ENCODE results near the gene PEX5L. TPM values are rescaled to one million over a fixed set of nuclear protein-coding genes. Genes with fewer than 3 reads are reported as not detected.
"Not testable (repeated sequence)": the region's sequence is repeated elsewhere in the genome, so short reads cannot be mapped to it uniquely, and the experiment has no call there.

The PEX5L gene
- total RNA-seq, 2 experiments from 2014 or later = not detected

DNA sequence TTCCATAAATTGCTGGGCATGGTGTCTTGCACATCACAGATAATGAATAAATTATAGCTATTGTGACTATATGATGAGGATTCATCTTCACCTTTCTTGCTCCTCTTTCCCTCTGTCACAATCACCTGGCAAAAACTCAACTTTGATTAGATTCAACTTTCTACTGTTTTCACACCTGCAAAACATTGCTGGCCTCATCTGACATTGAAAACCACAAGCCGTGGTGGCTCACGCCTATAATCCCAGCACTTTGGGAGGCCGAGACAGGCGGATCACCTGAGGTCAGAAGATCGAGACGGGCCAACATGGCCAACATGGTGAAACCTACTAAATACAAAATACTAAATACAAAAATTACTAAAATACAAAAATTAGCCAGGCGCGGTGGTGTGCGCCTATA lies 12.7 kb upstream of the PEX5L start:
- no peaks in the 10 kb centered on the region for H3K4me1 Mint-ChIP-seq
- POLR2A ChIA-PET = no interaction called here
- H3K4me3 Mint-ChIP-seq = no peak overlapping the region
- ATAC-seq (ENCODE audit: low read depth) (no peak), DNase-seq (no peak)
- no peaks in the 10 kb centered on the region for H3K9me3 Mint-ChIP-seq
- no peak overlapping the region for H3K27ac Mint-ChIP-seq
- H3K27me3 Mint-ChIP-seq = no peaks in the 10 kb centered on the region
- no peaks in the 10 kb centered on the region for H3K36me3 Mint-ChIP-seq

DNA sequence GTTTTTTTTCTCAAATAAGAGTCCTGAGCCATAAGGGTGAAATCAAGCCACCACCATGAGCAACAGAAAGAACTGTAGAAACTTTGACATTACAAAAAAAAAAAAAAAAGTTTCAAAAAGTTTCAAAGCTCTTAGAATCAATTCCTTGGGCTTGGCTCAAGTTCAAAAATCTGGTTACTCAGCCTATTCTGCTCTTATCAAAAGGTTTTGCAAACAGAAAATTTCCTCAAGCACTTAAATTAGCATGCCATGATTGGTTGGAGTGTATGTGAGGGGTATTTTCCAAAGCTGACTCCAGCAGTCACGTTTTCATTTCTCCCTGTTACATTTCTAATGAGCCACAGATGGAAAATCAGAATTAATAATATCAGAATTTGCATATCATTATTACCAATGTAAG lies 12.1 kb upstream of the PEX5L start:
- no peaks in the 10 kb centered on the region for H3K9me3 Mint-ChIP-seq
- no peak overlapping the region for H3K27ac Mint-ChIP-seq
- no peaks in the 10 kb centered on the region for H3K4me1 Mint-ChIP-seq
- POLR2A ChIA-PET = no interaction called here
- DNase-seq (no peak), ATAC-seq (ENCODE audit: low read depth) (no peak)
- no peaks in the 10 kb centered on the region for H3K27me3 Mint-ChIP-seq
- no peak overlapping the region for H3K4me3 Mint-ChIP-seq
- no peaks in the 10 kb centered on the region for H3K36me3 Mint-ChIP-seq

- no peak overlapping the region for H3K27ac Mint-ChIP-seq
- no peaks in the 10 kb centered on the region for H3K4me1 Mint-ChIP-seq
- ATAC-seq (ENCODE audit: low read depth) = no peak
- POLR2A ChIA-PET = no interaction called here
- H3K4me3 Mint-ChIP-seq = no peak overlapping the region
- no peak for DNase-seq
- H3K27me3 Mint-ChIP-seq = no peaks in the 10 kb centered on the region
- no peaks in the 10 kb centered on the region for H3K9me3 Mint-ChIP-seq
- H3K36me3 Mint-ChIP-seq = no peaks in the 10 kb centered on the region
These were observed 11.4 kb upstream of the PEX5L start for GRCh38 chr3:180048103-180048502.

DNA sequence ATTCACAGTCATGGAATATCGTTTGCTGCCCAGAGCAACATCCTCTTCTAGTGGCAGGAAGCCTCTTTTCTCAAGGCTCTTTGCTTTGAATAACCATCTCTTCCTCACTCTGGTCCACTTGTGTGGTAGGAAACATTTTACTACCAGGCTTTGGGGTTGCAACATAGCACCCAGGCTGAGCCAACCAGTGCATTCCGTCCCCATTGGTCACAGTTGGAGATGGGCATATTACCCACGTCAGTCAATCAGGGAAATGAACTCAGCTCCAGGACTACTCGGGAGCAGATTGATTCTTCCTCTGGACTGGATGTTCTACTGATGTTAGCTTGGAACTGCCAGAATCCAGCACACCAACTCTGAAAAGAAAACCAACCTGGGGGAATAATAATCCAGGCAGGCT lies 4.2 kb upstream of the PEX5L start:
- no peak overlapping the region for H3K27ac Mint-ChIP-seq
- peaks cover 6% of the 10 kb centered on the region for H3K4me1 Mint-ChIP-seq
- DNase-seq (no peak), ATAC-seq (ENCODE audit: low read depth) (no peak)
- H3K36me3 Mint-ChIP-seq = no peaks in the 10 kb centered on the region
- peaks cover 26% of the 10 kb centered on the region for H3K27me3 Mint-ChIP-seq
- POLR2A ChIA-PET = no interaction called here
- no peak overlapping the region for H3K4me3 Mint-ChIP-seq
- no peaks in the 10 kb centered on the region for H3K9me3 Mint-ChIP-seq

DNA sequence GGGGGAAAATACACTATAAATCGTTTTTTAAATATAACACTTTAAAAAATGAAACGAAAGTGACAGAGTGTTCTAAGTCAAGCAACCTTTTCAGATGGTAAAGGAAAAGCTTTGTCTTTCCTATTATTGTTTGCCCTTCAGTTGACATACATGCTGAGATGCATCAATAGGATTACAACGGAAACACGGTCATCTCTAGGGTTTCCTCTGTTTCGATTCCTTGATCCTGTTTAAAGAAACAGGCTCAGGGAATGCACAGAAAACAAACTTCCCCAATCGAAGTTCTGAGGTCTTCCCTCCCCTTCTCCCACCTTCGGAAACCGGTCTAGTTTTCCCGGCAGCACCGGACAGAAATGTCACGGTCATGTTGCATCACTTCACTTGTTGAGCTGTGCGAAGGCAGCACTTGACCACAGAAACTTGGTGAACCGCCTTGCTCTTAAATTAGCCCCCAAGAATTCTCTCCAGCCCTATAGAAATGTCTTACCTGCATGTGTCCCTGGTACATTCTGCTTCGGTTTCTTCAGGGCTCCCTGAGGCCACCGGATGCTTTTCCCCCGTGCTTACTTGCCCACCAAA lies 556 bp downstream of the PEX5L start:
- H3K27me3 Mint-ChIP-seq = peaks cover 46% of the 10 kb centered on the region
- POLR2A ChIA-PET = interaction anchor here (0.6 kb wide), 1 partner anchor 941 kb away, joined by 4 read pairs; no protein-coding TSS in a partner anchor
- no peak overlapping the region for H3K27ac Mint-ChIP-seq
- no peaks in the 10 kb centered on the region for H3K9me3 Mint-ChIP-seq
- peaks cover 9% of the 10 kb centered on the region for H3K4me1 Mint-ChIP-seq
- no peak for DNase-seq
- H3K4me3 Mint-ChIP-seq = peak overlapping the region; percentile 64
- H3K36me3 Mint-ChIP-seq = no peaks in the 10 kb centered on the region
- ATAC-seq (ENCODE audit: low read depth) = peak; percentile 26

- DNase-seq (no peak), ATAC-seq (ENCODE audit: low read depth) (no peak)
- no peaks in the 10 kb centered on the region for H3K36me3 Mint-ChIP-seq
- H3K4me3 Mint-ChIP-seq = no peak overlapping the region
- POLR2A ChIA-PET = no interaction called here
- H3K27ac Mint-ChIP-seq = no peak overlapping the region
- H3K9me3 Mint-ChIP-seq = no peaks in the 10 kb centered on the region
- H3K4me1 Mint-ChIP-seq = no peaks in the 10 kb centered on the region
- H3K27me3 Mint-ChIP-seq = no peaks in the 10 kb centered on the region
These were observed 9.7 kb downstream of the PEX5L start for GRCh38 chr3:180026997-180027396.

GRCh38 chr3:180018543-180018942 lies 18.2 kb downstream of the PEX5L start:
- no peak for ATAC-seq (ENCODE audit: low read depth)
- no peak overlapping the region for H3K4me3 Mint-ChIP-seq
- no peak for DNase-seq
- H3K4me1 Mint-ChIP-seq = no peaks in the 10 kb centered on the region
- no peak overlapping the region for H3K27ac Mint-ChIP-seq
- H3K9me3 Mint-ChIP-seq = no peaks in the 10 kb centered on the region
- H3K27me3 Mint-ChIP-seq = peaks cover 3% of the 10 kb centered on the region
- H3K36me3 Mint-ChIP-seq = no peaks in the 10 kb centered on the region
- POLR2A ChIA-PET = no interaction called here

GRCh38 chr3:180017846-180018245 lies 18.9 kb downstream of the PEX5L start:
- POLR2A ChIA-PET = no interaction called here
- no peak overlapping the region for H3K4me3 Mint-ChIP-seq
- H3K9me3 Mint-ChIP-seq = no peaks in the 10 kb centered on the region
- H3K36me3 Mint-ChIP-seq = no peaks in the 10 kb centered on the region
- H3K4me1 Mint-ChIP-seq = no peaks in the 10 kb centered on the region
- DNase-seq = no peak
- ATAC-seq (ENCODE audit: low read depth) = no peak
- no peak overlapping the region for H3K27ac Mint-ChIP-seq
- H3K27me3 Mint-ChIP-seq = peaks cover 3% of the 10 kb centered on the region

- ATAC-seq (ENCODE audit: low read depth) (no peak), DNase-seq (no peak)
- Mint-ChIP-seq H3K4me1 (no peaks in the 10 kb centered on the region), H3K27ac (no peak overlapping the region), H3K9me3 (peaks cover 7% of the 10 kb centered on the region), H3K4me3 (no peak overlapping the region), H3K36me3 (no peaks in the 10 kb centered on the region), H3K27me3 (peaks cover 2% of the 10 kb centered on the region)
- POLR2A ChIA-PET = no interaction called here
These were observed 24.8 kb downstream of the PEX5L start for GRCh38 chr3:180011927-180012326.

DNA sequence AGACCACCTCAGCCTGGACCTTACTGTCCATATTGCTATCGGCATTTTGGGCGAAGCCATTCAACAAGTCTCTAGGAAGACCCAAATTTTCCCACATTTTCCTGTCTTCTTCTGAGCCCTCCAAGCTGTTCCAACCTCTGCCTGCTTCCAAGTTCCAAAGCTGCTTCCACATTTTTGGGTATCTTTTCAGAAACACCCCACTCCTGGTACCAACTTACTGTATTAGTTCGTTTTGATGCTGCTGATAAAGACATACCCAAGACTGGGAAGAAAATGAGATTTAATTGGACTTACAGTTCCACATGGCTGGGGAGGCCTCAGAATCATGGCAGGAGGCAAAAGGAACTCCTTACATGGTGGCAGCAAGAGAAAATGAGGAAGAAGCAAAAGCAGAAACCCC lies 28.4 kb downstream of the PEX5L start:
- H3K27ac Mint-ChIP-seq; H3K27me3 Mint-ChIP-seq; H3K4me1 Mint-ChIP-seq; H3K9me3 Mint-ChIP-seq; POLR2A ChIA-PET; DNase-seq; H3K36me3 Mint-ChIP-seq; H3K4me3 Mint-ChIP-seq; ATAC-seq (ENCODE audit: low read depth): not testable (repeated sequence)

DNA sequence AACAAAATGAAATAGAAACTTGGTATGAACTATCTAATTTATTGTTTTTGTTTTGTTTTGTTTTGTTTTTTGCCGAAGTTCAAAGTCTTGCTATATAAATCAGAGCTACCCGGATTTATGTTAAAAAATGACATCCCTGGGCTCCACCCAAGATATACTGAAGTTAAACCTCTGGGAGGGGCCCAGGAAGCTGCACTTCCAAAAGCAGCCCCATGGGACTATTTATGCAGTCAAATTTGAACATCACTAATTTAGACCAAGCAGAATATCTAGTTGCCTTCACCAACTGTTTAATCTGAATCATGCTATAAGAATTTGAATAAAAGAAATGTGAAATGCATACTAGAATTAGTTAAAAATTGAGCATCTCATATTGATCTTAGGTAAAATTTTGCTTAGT lies 32.2 kb downstream of the PEX5L start:
- ATAC-seq (ENCODE audit: low read depth) (no peak), DNase-seq (no peak)
- Mint-ChIP-seq H3K36me3 (no peaks in the 10 kb centered on the region), H3K4me3 (no peak overlapping the region), H3K4me1 (no peaks in the 10 kb centered on the region), H3K27me3 (peaks cover 2% of the 10 kb centered on the region), H3K27ac (no peak overlapping the region), H3K9me3 (peaks cover 6% of the 10 kb centered on the region)
- POLR2A ChIA-PET = no interaction called here

DNA sequence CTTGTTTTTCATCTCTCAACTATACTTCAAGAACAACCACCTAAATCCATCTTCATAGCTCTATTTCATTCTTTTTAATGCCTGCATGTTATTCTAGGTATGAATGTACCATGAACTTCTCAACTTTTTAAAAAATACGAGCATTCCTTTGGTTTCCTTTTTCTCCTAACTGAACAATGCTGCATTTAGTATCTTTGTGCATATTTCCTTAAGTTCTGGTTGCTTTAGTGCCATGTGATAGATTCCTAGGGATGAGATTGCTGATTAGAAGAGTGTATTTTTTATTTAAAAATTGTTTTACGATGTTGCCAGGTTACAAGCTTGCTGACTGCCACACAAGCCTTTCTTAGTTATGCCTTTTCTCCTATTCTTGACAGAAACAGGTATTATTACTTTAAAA lies 34.7 kb downstream of the PEX5L start:
- Mint-ChIP-seq H3K4me1 (no peaks in the 10 kb centered on the region), H3K4me3 (no peak overlapping the region), H3K27ac (no peak overlapping the region), H3K9me3 (no peaks in the 10 kb centered on the region), H3K36me3 (no peaks in the 10 kb centered on the region), H3K27me3 (no peaks in the 10 kb centered on the region)
- ATAC-seq (ENCODE audit: low read depth) (no peak), DNase-seq (no peak)
- POLR2A ChIA-PET = no interaction called here

DNA sequence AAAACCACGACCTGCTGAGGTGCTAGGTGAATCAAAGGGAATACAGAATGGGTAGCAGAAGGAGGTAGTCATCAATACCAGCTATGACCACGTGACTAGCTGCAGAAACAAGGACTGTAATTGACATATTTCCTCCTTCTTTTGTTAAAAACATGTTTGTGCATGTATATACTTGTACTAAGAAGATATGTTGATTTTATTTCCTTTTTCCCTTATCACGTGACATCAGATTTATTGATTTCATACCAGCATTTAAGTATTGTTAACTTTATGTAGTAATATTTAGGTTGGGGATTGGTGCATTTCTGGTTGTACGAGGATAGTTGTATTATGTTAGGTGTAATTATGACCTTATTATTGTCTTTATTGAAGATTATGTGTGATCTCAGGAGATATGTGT lies 36.2 kb downstream of the PEX5L start:
- Mint-ChIP-seq H3K4me1 (no peaks in the 10 kb centered on the region), H3K9me3 (no peaks in the 10 kb centered on the region), H3K27ac (no peak overlapping the region), H3K4me3 (no peak overlapping the region), H3K27me3 (no peaks in the 10 kb centered on the region), H3K36me3 (no peaks in the 10 kb centered on the region)
- ATAC-seq (ENCODE audit: low read depth) (no peak), DNase-seq (no peak)
- POLR2A ChIA-PET = no interaction called here

- Mint-ChIP-seq H3K4me1 (no peaks in the 10 kb centered on the region), H3K4me3 (no peak overlapping the region), H3K36me3 (no peaks in the 10 kb centered on the region), H3K27me3 (no peaks in the 10 kb centered on the region), H3K9me3 (no peaks in the 10 kb centered on the region), H3K27ac (no peak overlapping the region)
- DNase-seq (no peak), ATAC-seq (ENCODE audit: low read depth) (no peak)
- POLR2A ChIA-PET = no interaction called here
These were observed 41.3 kb downstream of the PEX5L start for GRCh38 chr3:179995406-179995805.

DNA sequence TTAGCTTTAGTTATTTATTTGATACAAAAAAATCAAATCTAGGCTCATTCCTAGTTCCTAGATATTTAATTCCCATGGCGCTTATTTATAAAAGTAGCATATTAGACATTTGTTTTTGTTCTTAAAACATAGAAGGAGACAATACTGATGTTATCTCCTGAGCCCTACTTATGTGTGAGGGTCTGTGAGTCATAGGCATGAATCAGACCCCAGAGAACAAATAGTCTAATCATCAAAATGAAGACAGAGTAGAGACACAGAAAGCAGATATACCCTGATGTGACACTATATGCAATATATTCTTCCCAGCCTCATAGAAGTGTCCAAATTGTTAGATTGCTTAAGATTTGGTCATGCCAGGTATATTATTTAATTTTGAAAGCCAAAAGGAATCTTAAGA lies 44.9 kb downstream of the PEX5L start:
- Mint-ChIP-seq H3K4me3 (no peak overlapping the region), H3K27me3 (no peaks in the 10 kb centered on the region), H3K4me1 (no peaks in the 10 kb centered on the region), H3K9me3 (no peaks in the 10 kb centered on the region), H3K36me3 (no peaks in the 10 kb centered on the region), H3K27ac (no peak overlapping the region)
- POLR2A ChIA-PET = no interaction called here
- ATAC-seq (ENCODE audit: low read depth) (no peak), DNase-seq (no peak)

All from activated naive CD8-positive, alpha-beta T cell treated with anti-CD3 and anti-CD28 coated beads, Interleukin-2, amount 10 ng/mL, durations not matched to agents 7 days and 5 days (primary cell).